Measurements from ENCODE around the gene SETDB2.

SETDB2 gene

GRCh38 chr13:49443704-49444523 lies at the start of gene SETDB2, which contains the start of gene CAB39L:
Gene SETDB2 (plus strand): TSS chr13:49444274. CDS start chr13:49451894, 7,620 bp downstream.
Gene CAB39L (minus strand): TSS chr13:49444064. CDS start chr13:49382910, 61,154 bp downstream.
- peak; percentile 95 for DNase-seq

GRCh38 chr13:49395451-49395865 lies 48.6 kb upstream of the SETDB2 start:
- DNase-seq, result peak; percentile 34

GRCh38 chr13:49395878-49396380 lies 48.1 kb upstream of the SETDB2 start:
- no peak for DNase-seq

GRCh38 chr13:49399801-49400472 lies 44.1 kb upstream of the SETDB2 start:
- DNase-seq, result no peak

GRCh38 chr13:49400755-49401659 lies 43.1 kb upstream of the SETDB2 start:
- no peak for DNase-seq

- DNase-seq, result no peak
Measured at GRCh38 chr13:49403996-49404702, 39.9 kb upstream of the SETDB2 start.

- DNase-seq, result no peak
Measured at GRCh38 chr13:49404703-49405020, 39.4 kb upstream of the SETDB2 start.

- DNase-seq, result no peak
Measured at GRCh38 chr13:49407068-49407467, 37.0 kb upstream of the SETDB2 start.

GRCh38 chr13:49407936-49408335 lies 36.1 kb upstream of the SETDB2 start:
- DNase-seq, result no peak

GRCh38 chr13:49409008-49409407 lies 35.1 kb upstream of the SETDB2 start:
- DNase-seq, result no peak

GRCh38 chr13:49410006-49410405 lies 34.1 kb upstream of the SETDB2 start:
- no peak for DNase-seq

- DNase-seq, result no peak
Measured at GRCh38 chr13:49410477-49410876, 33.6 kb upstream of the SETDB2 start.

GRCh38 chr13:49411353-49411752 lies 32.7 kb upstream of the SETDB2 start:
- no peak for DNase-seq

GRCh38 chr13:49412749-49413148 lies 31.3 kb upstream of the SETDB2 start:
- DNase-seq, result no peak

GRCh38 chr13:49417161-49417560 lies 26.9 kb upstream of the SETDB2 start:
- DNase-seq, result no peak

- DNase-seq, result no peak
Measured at GRCh38 chr13:49418206-49418605, 25.9 kb upstream of the SETDB2 start.

- DNase-seq, result no peak
Measured at GRCh38 chr13:49419276-49419675, 24.8 kb upstream of the SETDB2 start.

GRCh38 chr13:49421391-49421790 lies 22.7 kb upstream of the SETDB2 start:
- DNase-seq, result no peak

GRCh38 chr13:49424011-49424560 lies 20.0 kb upstream of the SETDB2 start:
- no peak for DNase-seq

GRCh38 chr13:49428041-49428763 lies 15.9 kb upstream of the SETDB2 start:
- DNase-seq, result no peak

- no peak for DNase-seq
Measured at GRCh38 chr13:49429121-49429520, 15.0 kb upstream of the SETDB2 start.

Data from NCI-H446 treated with DMSO at 0.1 percent for 48 hours (cell line).